Left ventricle myocardium inferior (tissue), 1 donor: ENCODE measurements around the gene ITGA1. TPM values are rescaled to one million over a fixed set of nuclear protein-coding genes. Genes with fewer than 3 reads are reported as not detected.
A peak's percentile ranks its signal among the peaks of the same experiment; 100 is the strongest.

Experiments used
- DNase-seq: peaks from one replicate; pipeline ENCODE4 v3.0.0-alpha.2; 2020
- H3K27ac ChIP-seq: fragments of 200-600 bp; replicated peaks from 2 replicates; pipeline ENCODE4 v1.8.0; 2021
- H3K27me3 ChIP-seq: fragments of 200-600 bp; 2 replicates; pipeline ENCODE4 v1.8.0; 2021; ENCODE audit warnings: low read depth
- H3K36me3 ChIP-seq: fragments of 200-600 bp; 2 replicates; pipeline ENCODE4 v1.8.0; 2021
- H3K4me1 ChIP-seq: fragments of 200-600 bp; 2 replicates; pipeline ENCODE4 v1.8.0; 2021
- H3K4me3 ChIP-seq: fragments of 200-600 bp; 2 replicates; pipeline ENCODE4 v1.8.0; 2021; ENCODE audit warnings: mild to moderate bottlenecking, moderate library complexity
- H3K9me3 ChIP-seq: fragments of 200-600 bp; replicated peaks from 2 replicates; pipeline ENCODE4 v1.8.0; 2021
- CTCF ChIP-seq: fragments of 200-600 bp; IDR thresholded peaks from 2 replicates; pipeline ENCODE4 v1.8.0; 2021; ENCODE audit warnings: antibody characterized with exemption, mild to moderate bottlenecking, borderline replicate concordance
- intact Hi-C: fragments of 100-400 bp; cut with micrococcal nuclease; formaldehyde crosslinking; loops from one replicate; pipeline ENCODE4 v1.11.0; 2022
- total RNA-seq: library from RNA; stranded (reverse); fragmentation: NEBNext Ultra II Directional; extraction: Animal tissue kit (Norgen Biotek cat#: 25700); gene quantifications from one replicate; pipeline ENCODE4 v1.2.1, GENCODE V29; 2021
- donor health status: DM: no; HTN: yes; CAD: no; lungs with severe emphysema.

ITGA1 gene
- total RNA-seq, 1 donor from 2014 or later = 28.4 TPM

GRCh38 chr5:52796031-52796430 lies 8.3 kb downstream of the ITGA1 start:
- Histone ChIP-seq H3K4me3 (no peak overlapping the region), H3K27me3 (no peaks in the 10 kb centered on the region), H3K36me3 (no peaks in the 10 kb centered on the region), H3K27ac (peak overlapping the region; percentile 96), H3K4me1 (peaks cover 88% of the 10 kb centered on the region), H3K9me3 (no peaks in the 10 kb centered on the region)
- no peak for TF ChIP-seq CTCF
- intact Hi-C loops = no loop called here
- DNase-seq = no peak

- no peak for TF ChIP-seq CTCF
- no peaks in the 10 kb centered on the region for H3K9me3 ChIP-seq
- peaks cover 2% of the 10 kb centered on the region for H3K36me3 ChIP-seq
- DNase-seq = no peak
- no peaks in the 10 kb centered on the region for H3K27me3 ChIP-seq
- peak overlapping the region; percentile 96 for H3K27ac ChIP-seq
- intact Hi-C loops = no loop called here
- no peak overlapping the region for H3K4me3 ChIP-seq
- H3K4me1 ChIP-seq = peaks cover 89% of the 10 kb centered on the region
Measured at GRCh38 chr5:52796516-52797103, 8.9 kb downstream of the ITGA1 start.

GRCh38 chr5:52798938-52799337 lies 11.2 kb downstream of the ITGA1 start:
- H3K36me3 ChIP-seq = peaks cover 13% of the 10 kb centered on the region
- DNase-seq = no peak
- H3K27ac ChIP-seq = peak overlapping the region; percentile 96
- intact Hi-C loops = no loop called here
- no peaks in the 10 kb centered on the region for H3K27me3 ChIP-seq
- H3K4me1 ChIP-seq = peaks cover 95% of the 10 kb centered on the region
- peak overlapping the region; percentile 74 for H3K4me3 ChIP-seq
- no peak for TF ChIP-seq CTCF
- H3K9me3 ChIP-seq = no peaks in the 10 kb centered on the region

- intact Hi-C loops = no loop called here
- Histone ChIP-seq H3K4me1 (peaks cover 99% of the 10 kb centered on the region), H3K36me3 (peaks cover 13% of the 10 kb centered on the region), H3K27me3 (no peaks in the 10 kb centered on the region), H3K27ac (peak overlapping the region; percentile 96), H3K4me3 (peak overlapping the region; percentile 74), H3K9me3 (no peaks in the 10 kb centered on the region)
- DNase-seq = peak; percentile 29
- no peak for TF ChIP-seq CTCF
Measured at GRCh38 chr5:52799358-52799982, 11.8 kb downstream of the ITGA1 start.

GRCh38 chr5:52799983-52800393 lies 12.3 kb downstream of the ITGA1 start:
- H3K4me3 ChIP-seq = peak overlapping the region; percentile 74
- peak overlapping the region; percentile 96 for H3K27ac ChIP-seq
- no peaks in the 10 kb centered on the region for H3K27me3 ChIP-seq
- peaks cover 99% of the 10 kb centered on the region for H3K4me1 ChIP-seq
- DNase-seq = peak; percentile 95
- peaks cover 13% of the 10 kb centered on the region for H3K36me3 ChIP-seq
- intact Hi-C loops = no loop called here
- no peaks in the 10 kb centered on the region for H3K9me3 ChIP-seq
- TF ChIP-seq CTCF = no peak
